KG1 (cell line): ENCODE results near the gene ANKRD55.
"Not testable (repeated sequence)": the region's sequence is repeated elsewhere in the genome, so short reads cannot be mapped to it uniquely, and the experiment has no call there.

ENCODE experiments used
- DNase-seq: peaks from one replicate; lab custom pipeline; 2025; lab: John Stamatoyannopoulos, UW

ANKRD55 gene

DNA sequence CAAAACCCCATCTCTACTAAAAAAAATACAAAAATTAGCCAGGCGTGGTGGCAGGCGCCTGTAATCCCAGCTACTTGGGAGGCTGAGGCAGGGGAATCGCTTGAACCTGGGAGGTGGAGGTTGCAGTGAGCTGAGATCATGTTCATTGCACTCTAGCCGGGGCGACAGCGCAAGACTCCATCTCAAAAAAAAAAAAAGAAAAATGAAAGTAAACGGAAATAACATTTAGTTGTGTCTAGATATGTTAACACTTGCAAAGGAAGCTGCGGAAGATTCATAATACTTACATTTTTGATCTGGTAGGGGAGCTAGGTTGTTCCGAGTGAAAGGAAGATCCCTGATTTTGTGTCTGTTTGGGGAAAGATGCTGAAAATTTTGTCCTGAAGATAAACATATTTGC, 130.9 kb downstream of the ANKRD55 start:
- not testable (repeated sequence) for DNase-seq

DNA sequence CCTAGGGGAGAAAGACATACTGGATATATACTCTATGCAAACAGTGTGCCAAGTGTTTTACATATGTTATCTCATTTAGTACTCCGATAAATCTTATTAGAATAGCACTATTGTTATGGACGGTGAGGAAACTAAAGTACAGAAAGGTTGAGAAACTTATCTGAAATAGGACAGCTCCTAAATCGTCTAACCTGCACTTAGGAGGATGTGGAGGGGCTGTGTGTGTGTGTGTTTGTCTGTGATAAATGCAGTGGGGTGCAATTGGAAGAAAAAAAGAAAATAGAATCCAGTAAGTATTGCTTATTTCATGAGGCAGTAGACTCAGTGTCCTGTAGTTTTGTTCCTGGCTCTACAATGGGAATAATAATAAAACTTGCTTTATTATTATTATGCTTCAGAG, 131.9 kb downstream of the ANKRD55 start:
- DNase-seq: no peak

DNA sequence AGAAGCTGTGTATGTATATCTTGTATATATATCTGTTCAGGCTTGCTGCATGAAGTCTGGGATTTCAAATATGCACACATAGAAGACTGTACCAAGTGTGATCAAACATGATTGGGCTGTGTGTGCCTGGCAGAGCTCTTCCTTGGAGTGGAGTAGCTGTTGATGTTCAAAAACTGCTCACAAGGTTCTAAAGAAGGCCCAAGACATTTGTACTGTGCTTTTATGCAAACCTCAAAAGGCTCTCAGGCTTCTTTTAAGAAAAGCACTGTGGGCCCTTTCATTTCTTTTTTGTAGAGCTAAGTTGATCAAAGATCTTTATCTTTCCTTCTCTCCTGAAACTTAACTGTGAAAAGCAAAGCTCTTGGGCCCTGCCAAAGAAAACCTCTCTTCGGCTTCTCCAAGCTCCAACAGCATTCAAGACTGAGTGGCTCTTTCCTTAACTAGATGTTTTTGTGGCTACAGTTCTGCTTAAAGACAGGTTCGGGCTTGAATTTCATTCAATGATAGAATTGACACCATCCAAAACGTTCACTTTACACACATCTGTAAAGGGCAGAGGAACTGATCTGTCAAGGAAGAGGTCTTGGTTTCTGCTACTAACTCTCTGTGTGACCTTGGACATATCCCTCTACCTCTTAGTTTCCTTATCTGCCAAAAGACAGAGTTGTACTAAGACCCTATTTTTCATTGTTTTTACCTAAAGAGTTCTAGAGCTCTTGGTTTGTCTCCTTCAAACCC, 132.5 kb downstream of the ANKRD55 start:
- DNase-seq: no peak

DNA sequence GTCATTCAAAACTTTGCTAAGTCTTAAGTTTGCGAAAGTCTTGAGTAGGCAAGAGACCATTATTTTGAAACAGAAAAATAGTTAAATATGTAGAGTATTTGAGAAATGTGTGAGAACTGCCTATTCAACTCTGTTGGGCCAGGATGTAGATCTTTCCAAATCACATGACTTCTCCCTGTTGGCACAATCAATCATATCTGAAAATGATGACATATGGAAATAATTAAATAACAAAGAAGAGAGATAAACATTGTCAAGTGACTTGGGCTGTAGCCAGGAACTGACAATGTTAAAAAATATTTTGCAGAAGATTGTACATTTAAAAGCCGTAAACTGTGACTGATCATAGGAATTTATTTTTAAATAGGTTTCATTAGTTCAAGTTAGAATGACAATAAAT, 133.8 kb downstream of the ANKRD55 start:
- no peak for DNase-seq

DNA sequence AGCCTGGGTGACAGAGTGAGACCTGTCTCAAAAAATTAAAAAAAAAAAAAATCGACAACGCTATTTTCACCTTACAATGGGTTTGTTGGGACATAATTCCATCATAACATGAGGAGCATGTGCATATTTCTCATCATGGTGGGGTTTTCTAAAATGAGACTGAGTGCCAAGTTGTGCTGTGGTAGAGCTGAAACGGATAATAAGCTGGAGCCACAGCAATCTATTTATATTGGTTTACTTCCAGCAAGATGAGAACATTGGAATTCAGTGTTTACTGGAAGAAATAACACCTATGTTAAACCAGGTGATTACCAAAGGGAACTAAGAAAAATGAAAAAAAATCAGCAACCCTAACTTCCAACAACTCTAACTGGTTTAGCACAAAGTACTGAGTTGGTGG, 136.1 kb downstream of the ANKRD55 start:
- no peak for DNase-seq

DNA sequence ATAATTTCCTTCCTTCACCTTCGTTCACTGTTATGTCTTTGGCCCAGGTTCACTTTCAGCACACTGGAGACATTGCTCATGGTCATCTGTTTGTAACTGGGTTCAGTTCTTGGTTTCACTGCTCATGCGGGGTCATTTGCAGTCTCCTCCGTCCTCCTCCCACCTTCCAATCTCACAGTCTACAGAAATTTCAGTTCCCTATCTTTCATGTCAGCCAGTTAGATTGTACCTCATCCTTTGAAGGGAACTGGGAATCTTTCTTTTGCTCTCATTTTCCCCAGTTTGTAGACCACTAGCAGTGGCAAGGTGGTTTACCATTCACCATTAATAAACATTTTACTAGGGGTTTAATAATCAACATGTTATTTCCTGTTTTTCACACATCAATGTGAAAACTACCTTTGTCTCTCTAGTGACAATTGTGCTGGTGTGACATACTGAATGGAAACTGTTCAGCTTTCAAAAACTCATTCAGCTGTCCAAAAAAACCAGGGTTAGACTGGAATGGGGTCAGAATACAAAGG, 137.5 kb downstream of the ANKRD55 start:
- DNase-seq: no peak

DNA sequence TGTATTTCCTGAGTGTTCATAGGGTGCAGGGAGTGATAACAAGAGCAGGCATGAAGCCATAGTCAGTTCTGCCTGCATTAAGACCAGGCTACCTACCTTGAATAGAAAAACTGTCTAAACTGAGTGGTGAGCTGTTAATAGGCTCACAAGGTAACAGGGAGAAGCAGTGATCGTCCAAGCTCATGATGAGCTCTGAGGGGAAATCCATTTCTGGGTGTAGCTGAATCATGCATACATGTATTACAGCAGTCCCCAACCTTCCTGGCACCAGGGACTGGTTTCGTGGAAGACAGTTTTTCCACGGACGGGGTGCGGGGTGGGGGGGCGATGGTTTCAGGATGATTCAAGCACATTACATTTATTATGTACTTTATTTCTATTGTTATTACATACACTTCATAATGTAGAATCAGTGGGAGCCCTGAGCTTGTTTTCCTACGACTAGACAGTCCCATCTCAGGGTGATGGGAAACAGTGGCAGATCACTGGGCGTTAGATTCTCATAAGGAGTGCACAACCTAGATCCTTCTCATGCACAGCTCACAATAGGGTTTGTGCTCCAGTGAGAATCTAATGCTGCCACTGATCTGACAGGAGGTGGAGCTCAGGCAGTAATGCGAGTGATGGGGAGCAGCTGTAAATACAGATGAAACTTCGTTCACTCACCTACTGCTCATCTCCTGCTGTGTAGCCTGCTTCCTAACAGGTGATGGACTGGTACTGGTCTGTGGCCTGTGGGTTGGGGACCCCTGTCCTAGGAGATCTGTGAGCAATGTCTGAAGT, 138.4 kb downstream of the ANKRD55 start:
- DNase-seq: no peak

DNA sequence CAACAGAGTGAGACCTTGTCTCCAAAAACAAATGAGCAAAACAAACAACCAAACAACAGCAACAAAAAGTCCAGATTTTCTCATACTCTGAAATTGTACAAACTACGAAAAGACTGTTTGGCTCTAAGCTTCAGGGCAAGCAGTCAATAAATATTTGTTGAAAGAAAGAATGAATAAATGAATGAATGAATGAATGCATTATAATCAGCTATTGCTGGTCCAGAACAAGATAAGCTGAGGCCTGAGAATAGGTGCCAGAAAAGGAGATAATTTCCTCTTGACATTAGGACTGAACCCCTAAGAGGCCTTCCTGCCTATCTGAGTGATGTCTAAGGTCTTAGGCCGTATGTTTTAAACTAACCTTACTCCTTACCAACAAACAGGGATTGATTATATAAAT, 139.2 kb downstream of the ANKRD55 start:
- DNase-seq: no peak

DNA sequence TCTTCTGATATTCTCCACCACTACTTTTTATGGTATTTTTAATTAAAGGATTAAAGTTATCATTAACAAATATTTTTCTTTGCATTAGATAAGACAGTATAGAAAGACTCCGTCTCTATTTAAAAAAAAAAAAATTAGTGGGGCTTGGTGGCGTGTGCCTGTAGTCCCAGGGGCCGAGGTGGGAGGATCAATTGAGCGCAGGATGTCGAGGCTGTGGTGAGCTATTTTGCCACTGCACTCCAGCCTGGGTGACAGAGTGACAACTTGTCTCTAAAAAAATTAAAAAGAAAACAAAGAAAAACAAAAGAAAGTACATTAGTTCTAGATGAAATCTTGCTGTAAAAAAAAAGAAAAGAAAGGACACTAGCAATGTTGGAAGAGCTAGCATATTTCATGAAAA, 141.0 kb downstream of the ANKRD55 start:
- DNase-seq: no peak

DNA sequence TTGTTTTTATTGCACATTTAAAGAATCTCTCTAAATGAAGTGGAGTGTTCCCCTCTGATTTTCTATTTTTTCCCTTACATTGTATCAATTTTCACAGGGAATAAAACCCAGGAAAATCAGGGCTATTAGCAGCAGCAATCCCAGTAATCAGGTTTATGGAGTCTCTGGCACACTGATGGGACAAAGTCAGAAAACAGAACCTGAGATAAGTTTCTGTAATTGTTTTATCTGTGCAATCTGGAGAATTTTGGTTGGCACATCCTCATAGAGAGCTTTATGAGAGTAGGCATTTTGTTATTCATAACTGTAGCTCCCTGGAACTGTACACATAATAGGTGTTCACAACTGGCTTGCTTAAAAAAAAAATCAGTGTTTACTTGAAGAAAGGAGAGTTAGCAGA, 141.5 kb downstream of the ANKRD55 start:
- no peak for DNase-seq

DNA sequence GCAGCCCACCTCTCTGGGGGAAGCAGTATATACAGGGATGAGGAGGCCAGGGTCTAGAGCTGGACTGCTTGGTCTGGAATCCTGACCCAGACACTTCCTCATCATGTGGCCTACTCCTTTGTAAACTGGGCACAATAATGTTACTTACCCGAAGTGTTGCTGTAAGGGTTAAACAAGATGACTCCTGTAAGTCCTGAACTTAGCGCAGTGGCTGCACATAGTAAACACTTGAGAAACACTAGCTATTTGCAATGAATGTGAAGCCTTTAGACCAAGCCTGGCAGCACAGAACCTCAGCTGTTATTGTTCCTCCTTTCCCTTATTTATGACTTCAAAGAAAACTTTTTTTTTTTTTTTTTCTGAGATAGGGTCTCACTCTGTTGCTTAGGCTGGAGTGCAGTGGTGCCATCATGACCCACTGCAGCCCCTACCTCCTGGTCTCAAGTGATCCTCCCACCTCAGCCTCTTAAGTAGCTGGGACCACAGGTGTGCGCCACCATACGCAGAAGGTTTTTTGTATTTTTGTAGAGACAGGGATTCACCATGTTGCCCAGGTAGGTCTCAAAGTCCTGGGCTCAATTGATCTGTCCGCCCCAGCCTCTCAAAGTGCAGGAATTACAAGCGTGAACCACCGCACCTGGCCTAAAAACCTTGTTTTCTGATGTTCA, 142.2 kb downstream of the ANKRD55 start:
- DNase-seq: no peak

DNA sequence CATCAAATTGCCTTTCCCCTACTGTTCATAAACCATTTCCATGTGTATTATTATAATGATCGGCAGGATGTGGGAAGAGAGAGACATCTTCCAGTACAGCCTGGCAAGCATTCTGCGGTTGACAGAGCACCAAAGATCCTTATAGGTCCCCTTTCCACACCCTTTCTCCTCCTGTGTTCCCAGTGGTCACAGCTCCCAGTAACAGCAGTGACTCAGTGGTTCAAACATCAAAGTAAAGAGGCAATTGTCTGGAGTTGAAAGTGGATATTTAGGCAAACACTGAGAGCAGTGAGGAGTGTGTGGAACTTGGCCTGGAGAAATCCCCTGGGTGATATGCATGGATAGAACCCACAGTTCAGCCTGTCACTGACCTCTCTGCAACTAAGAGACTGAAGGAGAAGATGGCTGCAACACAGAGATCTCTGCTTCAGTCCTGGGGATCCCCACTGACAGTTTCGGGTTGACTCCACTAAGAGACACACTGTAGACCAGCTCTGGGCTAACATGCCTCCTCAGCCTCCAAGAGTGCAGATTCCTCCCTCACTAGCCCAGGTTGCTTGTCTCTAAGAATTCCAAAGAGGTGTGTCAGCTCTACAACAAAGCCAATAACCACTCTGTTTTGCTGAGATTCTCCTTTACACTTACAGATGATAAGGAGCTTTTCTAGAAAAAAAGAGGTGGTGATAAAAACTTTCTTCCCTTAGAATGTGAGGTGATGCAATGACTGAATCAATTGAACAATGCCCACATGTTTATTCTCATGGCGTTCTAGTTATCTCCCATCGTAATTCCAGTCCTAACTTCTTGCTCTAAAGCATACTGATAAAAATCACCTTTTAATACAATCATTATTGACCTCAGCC, 143.9 kb downstream of the ANKRD55 start:
- DNase-seq: no peak

DNA sequence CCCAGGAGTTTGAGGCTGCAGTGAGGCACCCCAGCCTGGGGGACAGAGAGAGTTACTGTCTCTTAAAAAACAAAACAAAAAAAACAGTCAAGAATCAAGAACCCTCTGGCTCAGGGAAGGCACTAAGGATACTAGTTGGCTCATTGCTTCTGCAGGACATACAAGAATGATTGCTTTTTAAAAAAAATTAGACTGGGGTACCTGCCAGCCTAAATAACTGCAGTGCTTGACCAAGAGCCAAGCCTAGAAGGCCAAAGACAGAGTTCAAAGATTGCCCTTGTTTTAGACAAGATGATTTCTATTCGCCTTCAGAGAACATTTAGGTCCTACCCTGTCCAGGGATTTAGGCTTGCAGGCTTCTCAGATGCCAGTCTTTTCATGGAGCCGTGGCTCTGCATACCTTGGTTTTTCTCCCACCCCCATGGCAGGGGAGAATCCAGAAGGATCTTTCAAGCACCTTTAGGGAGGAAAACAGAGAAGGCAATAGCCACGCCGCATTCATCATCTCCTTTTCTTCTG, 144.6 kb downstream of the ANKRD55 start:
- no peak for DNase-seq

DNA sequence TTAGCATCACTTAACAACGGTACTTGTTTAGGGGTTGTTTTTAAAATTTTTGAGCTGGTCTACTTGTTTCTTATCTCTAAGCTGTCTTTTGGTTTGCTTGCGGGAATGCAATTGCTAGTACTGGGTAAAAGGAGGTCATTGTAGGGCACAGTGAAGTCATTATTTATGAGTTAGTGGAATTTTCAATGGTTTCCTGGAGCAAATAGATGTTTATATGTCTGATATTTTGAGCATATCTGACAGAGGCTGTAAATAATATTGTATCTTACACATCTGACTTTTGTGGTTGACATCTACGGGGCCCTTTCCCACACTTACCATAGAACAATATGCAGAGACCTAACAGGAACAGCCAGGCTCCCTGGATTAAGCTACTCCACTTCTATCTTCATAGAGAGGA, 147.9 kb downstream of the ANKRD55 start:
- no peak for DNase-seq

DNA sequence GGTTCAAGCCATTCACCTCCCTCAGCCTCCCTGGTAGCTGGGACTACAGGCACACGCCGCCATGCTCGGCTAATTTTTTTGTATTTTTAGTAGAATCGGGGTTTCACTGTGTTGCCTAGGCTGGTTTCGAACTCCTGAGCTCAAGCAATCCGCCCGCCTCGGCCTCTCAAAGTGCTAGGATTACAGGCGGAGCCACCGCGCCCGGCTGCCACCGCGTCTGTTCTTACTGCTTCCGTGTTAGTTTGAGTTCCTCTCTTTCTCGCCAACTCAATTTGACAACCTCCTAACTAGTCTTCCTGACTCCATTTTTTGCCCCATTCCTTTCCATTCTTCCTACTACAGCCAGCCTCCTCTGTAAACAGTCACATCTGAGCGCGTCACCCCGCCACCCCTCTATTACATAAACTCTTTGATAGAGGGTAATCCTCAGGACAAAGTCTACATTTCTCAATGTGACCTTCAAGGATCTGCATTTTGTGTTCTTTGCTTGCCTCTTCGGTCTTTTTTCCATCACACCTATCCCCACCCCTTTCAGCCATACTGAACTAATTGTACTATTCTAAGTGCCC, 149.8 kb downstream of the ANKRD55 start:
- DNase-seq: no peak

DNA sequence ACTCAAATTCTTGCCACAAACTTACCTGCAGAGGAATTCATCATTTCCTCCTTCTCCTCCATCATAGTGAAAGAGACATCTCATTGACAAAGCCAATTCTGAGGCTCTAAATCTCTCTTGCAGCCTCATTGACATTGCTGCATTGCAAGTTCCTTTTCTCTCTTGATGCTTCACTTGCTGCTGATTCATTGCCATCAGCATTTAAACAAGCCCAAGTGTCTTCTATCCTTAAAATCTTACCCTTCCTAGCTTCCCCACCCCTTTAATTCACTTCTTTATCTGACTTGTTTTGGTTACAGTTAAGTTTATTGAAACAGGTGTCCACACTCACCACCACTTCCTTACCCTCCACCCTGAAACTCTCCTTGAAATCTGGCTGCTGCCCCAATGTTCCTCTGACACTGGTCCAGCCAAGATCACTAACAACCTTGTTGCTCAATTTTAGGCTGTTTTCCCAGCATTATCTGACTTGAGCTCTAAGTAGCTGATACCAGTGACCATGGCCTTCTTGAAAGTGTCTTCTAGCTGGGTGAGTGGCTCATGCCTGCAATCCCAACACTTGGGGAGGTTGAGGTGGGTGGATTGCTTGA, 152.0 kb downstream of the ANKRD55 start:
- DNase-seq: not testable (repeated sequence)

DNA sequence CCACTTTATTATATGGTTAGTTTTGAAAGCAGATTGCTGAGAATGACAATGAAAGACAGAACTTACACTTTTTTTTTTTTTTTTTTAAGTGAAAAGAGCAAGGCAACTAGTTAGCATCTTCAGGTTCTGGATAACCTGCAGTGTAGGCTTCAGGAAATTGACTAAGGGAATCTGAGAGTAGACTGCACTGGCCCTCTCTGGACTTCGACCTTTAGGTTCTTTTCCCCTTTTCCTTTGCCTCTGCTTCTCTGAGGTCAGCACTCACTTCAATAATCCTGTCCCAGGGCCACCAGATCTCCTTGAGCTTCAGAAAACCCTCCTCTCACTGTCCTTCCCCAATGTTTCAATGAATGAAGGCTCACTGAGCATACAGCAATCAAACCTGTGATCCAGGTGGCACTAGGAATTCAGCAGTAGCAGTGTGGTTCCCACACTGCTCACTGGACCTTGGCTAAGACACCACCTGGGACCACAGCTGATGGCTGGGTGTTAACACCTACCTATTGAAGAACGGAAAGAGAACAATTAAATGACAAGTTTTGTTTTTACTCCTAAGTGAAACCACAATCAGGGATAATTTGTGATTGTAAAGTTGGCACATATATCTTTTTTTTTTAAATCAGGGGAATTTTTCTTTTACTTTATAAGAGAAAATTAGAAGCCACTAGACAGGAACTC, 152.6 kb downstream of the ANKRD55 start:
- DNase-seq: no peak

DNA sequence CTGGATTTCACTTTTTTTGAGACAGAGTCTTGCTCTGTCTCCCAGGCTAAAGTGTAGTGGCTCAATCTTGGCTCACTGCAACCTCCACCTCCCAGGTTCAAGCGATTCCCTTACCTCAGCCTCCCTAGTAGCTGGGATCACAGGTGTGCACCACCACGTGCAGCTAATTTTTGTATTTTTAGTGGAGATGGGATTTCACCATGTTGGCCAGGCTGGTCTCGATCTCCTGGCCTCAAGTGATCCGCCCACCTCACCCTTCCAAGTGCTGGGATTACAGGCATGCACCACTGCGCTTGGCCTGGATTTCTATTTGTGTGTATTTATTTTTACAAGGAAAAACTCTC, 154.0 kb downstream of the ANKRD55 start:
- DNase-seq: not testable (repeated sequence)

DNA sequence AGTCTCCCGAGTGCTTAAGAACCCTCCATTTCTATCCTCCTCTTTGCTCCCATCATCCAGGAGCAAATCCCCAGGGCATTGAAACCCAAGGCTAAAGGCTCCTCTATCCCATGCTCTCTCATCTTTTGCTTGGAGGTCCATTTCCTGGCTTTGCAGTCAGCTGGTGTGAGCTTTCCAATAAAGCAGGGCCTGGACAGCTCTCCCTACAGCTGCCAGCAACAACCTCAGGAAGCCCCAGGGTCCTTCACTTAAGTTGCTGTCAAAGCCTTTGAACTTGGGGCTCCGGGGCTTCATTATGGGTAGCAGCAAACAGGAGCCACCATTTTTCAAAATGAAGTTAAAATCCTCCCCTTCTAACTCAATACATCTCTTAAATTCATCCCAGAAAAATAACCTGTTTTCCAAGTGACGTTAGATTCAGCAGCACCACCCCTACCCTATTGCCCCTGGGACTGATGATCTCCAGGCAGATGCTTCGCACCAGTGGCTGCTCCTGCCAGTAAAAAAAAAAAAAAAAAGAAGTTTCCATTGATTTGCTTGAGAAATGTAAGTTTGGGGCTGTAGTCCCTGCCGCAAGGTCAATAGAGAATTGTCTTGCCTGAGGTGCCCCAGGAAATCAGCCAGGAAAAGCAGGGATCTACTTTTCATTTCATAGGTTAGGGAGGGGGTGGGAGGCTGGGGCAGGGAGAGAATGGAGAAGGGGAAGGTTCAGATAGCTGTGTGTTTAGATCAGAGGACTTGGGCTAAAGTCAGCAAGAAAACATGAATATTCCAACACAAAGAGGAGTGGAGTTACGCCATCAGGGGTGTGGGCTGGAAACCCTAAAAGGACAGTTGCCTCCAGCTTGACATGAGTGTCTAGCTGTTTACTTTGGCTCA, 154.6 kb downstream of the ANKRD55 start:
- DNase-seq: no peak
